Nephron (organoid): Measurements from ENCODE around the gene TRAF3.
A peak's percentile ranks its signal among the peaks of the same experiment; 100 is the strongest.

Experiments used
- H3K27ac Mint-ChIP-seq, 3 experiments: 2 replicates each; pipeline ENCODE4 v1.8.0; 2020; ENCODE audit warnings: mixed read lengths in 3 of 3, mild to moderate bottlenecking in 2 of 3, moderate library complexity in 1 of 3
- H3K27me3 Mint-ChIP-seq: 2 replicates; pipeline ENCODE4 v1.8.0; 2021; ENCODE audit warnings: low read depth, mild to moderate bottlenecking, moderate library complexity, mixed read lengths
- H3K36me3 Mint-ChIP-seq: 2 replicates; pipeline ENCODE4 v1.8.0; 2020; ENCODE audit warnings: low read depth, mixed read lengths
- H3K4me1 Mint-ChIP-seq: 2 replicates; pipeline ENCODE4 v1.8.0; 2020; ENCODE audit warnings: mixed read lengths
- H3K4me3 Mint-ChIP-seq, 3 experiments: 2 replicates each; pipeline ENCODE4 v1.8.0; 2020; ENCODE audit warnings: mild to moderate bottlenecking in 3 of 3, mixed read lengths in 3 of 3, moderate library complexity in 2 of 3
- H3K9me3 Mint-ChIP-seq: 2 replicates; pipeline ENCODE4 v1.8.0; 2020; ENCODE audit warnings: mixed read lengths
- TF ChIP-seq, protein P1 (sequence below), 3 experiments: fragments of 200-600 bp; sonication (generic); IDR thresholded peaks; one replicate each; pipeline ENCODE4 v1.5.0; 2021; ENCODE audit warnings: antibody characterized with exemption in 3 of 3; ENCODE audit not compliant: unreplicated experiment in 3 of 3

Gene TRAF3

DNA sequence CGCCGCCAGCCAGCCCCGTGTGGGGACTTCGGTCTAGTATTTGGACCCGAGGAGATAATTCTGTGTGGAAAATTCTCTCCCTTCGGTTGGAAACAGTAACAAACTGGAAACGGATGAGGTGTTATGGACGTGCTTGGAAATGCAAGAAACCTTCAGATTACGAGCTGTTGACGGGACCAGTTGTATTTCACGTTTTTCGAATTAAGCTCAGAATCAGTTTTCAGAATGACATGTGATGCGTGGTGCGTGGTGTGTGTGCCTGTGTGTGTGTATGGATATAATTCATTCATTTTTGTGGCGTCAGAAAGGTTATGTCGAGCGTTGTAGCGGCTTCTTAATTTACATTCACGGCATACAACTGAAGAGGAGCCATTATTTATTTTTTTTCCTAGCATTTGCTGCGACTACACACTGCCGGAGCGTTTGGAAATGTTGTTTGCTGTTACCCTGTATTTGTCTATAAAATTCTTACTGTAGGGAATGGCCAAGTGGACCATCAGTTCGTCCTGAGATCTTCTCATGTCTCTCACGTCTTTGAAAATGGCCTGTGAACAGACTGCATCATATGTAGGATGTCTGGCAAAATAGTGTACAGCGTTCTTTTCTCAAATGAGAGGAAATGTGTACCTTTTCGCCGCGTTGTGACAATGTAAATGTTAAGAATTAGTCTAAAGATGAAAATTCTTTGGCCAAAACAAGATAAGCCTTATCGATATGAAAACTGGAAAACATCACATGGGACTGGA, 1.3 kb downstream of the TRAF3 start:
- H3K9me3 Mint-ChIP-seq: no peaks in the 10 kb centered on the region
- H3K4me1 Mint-ChIP-seq: peaks cover 27% of the 10 kb centered on the region

DNA sequence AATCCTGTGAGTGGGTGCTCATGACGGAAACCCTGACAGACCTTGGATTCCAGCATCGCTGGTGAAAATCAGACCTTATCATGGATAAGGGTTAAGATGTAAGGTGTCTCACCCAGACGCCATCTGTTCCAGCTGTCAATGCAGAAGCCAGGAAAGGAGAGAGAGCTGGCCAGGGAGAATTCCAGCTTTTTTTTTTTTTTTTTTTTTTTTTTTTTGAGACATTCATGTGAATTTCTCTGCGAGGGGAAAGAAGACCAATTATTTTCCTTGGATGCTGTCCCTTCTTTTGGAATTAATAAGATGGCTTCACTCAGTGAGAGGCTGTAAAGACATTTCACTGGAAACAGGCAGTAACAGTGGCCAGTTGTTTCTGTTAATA, 1.8 kb downstream of the TRAF3 start:
- H3K4me3 Mint-ChIP-seq: peak overlapping the region; percentile 78 to 94 (median 90)
- TF ChIP-seq, protein P1, sequence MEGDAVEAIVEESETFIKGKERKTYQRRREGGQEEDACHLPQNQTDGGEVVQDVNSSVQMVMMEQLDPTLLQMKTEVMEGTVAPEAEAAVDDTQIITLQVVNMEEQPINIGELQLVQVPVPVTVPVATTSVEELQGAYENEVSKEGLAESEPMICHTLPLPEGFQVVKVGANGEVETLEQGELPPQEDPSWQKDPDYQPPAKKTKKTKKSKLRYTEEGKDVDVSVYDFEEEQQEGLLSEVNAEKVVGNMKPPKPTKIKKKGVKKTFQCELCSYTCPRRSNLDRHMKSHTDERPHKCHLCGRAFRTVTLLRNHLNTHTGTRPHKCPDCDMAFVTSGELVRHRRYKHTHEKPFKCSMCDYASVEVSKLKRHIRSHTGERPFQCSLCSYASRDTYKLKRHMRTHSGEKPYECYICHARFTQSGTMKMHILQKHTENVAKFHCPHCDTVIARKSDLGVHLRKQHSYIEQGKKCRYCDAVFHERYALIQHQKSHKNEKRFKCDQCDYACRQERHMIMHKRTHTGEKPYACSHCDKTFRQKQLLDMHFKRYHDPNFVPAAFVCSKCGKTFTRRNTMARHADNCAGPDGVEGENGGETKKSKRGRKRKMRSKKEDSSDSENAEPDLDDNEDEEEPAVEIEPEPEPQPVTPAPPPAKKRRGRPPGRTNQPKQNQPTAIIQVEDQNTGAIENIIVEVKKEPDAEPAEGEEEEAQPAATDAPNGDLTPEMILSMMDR (IDR thresholded peaks at IDR 0.05; ENCODE audit: unreplicated experiment in 3 of 3): no peak
- H3K27me3 Mint-ChIP-seq: peaks cover 4% of the 10 kb centered on the region
- H3K4me1 Mint-ChIP-seq: peaks cover 27% of the 10 kb centered on the region
- peak overlapping the region; percentile 67 to 92 (median 80) for H3K27ac Mint-ChIP-seq
- H3K9me3 Mint-ChIP-seq: no peaks in the 10 kb centered on the region
- no peaks in the 10 kb centered on the region for H3K36me3 Mint-ChIP-seq

More for the DNA sequence above, 1.3 kb downstream of the TRAF3 start:
- H3K27ac Mint-ChIP-seq: peak overlapping the region; percentile 67 to 92 (median 80)
- H3K4me3 Mint-ChIP-seq: peak overlapping the region; percentile 78 to 94 (median 90)
- TF ChIP-seq, protein P1 (IDR thresholded peaks at IDR 0.05; ENCODE audit: unreplicated experiment in 3 of 3): no peak
- H3K27me3 Mint-ChIP-seq: peaks cover 4% of the 10 kb centered on the region
- no peaks in the 10 kb centered on the region for H3K36me3 Mint-ChIP-seq

DNA sequence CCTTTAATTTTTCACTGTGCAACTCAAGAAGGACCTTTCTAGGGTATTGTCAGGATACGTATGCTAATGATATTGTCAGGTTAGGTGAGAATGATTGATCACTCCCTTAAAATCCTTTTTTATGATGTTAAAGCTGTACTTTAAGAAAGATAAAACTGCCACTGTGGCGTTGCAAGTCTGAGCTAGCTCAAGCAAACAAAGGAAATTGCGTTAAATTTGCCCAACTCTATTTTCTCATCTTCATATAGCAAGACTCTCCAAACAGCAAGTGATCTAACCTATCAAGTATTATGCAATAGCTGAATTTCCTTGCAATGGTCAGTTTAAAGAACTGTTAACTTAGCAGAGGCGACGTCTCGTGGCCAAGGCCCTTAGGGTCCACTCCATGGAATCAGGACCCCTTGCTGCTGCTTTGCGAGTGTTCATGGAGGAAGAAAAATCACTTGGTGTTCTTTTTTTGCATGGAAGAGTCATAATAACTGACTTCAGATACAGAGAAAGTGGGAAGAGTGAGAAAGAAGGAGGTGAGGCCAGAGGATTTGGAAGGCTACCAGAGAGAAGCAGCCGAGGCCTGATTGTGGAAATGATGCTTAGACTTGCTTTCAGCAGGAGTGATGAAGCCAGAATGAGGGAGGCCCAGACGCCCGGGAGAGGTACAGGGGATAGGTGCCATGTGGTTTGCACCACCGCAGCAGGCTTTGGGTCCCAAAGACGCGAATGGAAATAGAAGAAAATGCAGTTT, 2.5 kb downstream of the TRAF3 start:
- Mint-ChIP-seq H3K4me3 (peak overlapping the region; percentile 78 to 94 (median 90)), H3K36me3 (no peaks in the 10 kb centered on the region), H3K4me1 (peaks cover 23% of the 10 kb centered on the region), H3K27me3 (peaks cover 2% of the 10 kb centered on the region), H3K27ac (peak overlapping the region; percentile 67 to 92 (median 80)), H3K9me3 (no peaks in the 10 kb centered on the region)
- TF ChIP-seq, protein P1 (IDR thresholded peaks at IDR 0.05; ENCODE audit: unreplicated experiment in 3 of 3): no peak

DNA sequence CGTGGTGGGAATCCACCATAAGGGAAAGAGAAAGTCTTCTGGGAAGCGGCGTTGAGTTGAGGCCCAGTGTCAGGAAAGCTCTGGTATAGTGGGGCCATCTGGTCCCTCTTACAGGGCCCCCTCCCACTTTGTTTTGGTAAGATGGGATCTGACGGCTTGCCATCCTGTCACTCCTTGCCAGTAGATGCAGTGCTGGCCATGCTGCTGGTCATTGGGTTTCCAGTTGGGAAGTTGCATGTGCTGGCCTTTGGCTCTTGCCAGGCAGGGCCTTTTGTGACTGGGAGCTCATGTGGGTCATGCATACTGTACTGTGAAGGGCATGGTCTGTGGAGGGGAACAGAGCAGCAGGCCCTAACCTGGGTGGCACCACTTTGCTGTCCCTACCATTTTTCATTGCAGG, 3.8 kb downstream of the TRAF3 start:
- Mint-ChIP-seq H3K27ac (no peak overlapping the region), H3K27me3 (no peaks in the 10 kb centered on the region), H3K9me3 (no peaks in the 10 kb centered on the region), H3K4me1 (peaks cover 21% of the 10 kb centered on the region), H3K4me3 (no peak overlapping the region), H3K36me3 (no peaks in the 10 kb centered on the region)
- TF ChIP-seq, protein P1 (IDR thresholded peaks at IDR 0.05; ENCODE audit: unreplicated experiment in 3 of 3): no peak

DNA sequence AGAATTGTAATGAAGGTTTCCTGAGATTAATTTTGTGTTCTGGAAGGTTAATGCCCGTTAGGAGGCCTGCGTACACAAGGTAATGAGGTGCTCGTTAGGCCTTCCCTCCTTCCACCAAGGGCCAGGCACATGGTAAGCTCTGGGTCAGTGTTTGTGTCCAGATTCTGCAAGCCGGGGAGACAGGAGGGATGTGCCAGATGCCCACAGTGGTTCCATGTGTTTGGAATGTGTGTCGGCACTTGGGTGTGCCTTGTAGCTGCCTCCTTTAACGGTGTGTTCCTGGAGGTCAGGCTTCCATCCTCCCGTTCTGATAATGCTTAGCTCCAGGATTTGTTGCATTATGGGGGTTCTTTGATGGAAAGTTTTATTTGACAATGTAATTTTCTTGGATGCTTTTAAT, 5.7 kb downstream of the TRAF3 start:
- Mint-ChIP-seq H3K36me3 (no peaks in the 10 kb centered on the region), H3K4me1 (peaks cover 21% of the 10 kb centered on the region), H3K9me3 (no peaks in the 10 kb centered on the region), H3K4me3 (no peak overlapping the region), H3K27me3 (no peaks in the 10 kb centered on the region), H3K27ac (no peak overlapping the region)
- TF ChIP-seq, protein P1 (IDR thresholded peaks at IDR 0.05; ENCODE audit: unreplicated experiment in 3 of 3): no peak
